Measurements from ENCODE around the gene FKBP2.

Gene FKBP2

GRCh38 chr11:64203421-64204079 lies 37.3 kb upstream of the FKBP2 start:
- DNase-seq, result no peak
- Mint-ChIP-seq H3K27ac (peak overlapping the region; percentile 98), H3K27me3 (ENCODE audit: low read depth, poor library complexity) (no peaks in the 10 kb centered on the region), H3K4me3 (peak overlapping the region; percentile 6), H3K36me3 (ENCODE audit: low read depth) (peaks cover 49% of the 10 kb centered on the region), H3K4me1 (peaks cover 44% of the 10 kb centered on the region), H3K9me3 (no peaks in the 10 kb centered on the region)
- TF ChIP-seq CTCF (IDR thresholded peaks at IDR 0.05), result no peak

GRCh38 chr11:64204080-64204440 lies 36.8 kb upstream of the FKBP2 start:
- H3K9me3 Mint-ChIP-seq, result no peaks in the 10 kb centered on the region
- no peak overlapping the region for H3K4me3 Mint-ChIP-seq
- H3K36me3 Mint-ChIP-seq (ENCODE audit: low read depth), result peaks cover 49% of the 10 kb centered on the region
- H3K4me1 Mint-ChIP-seq, result peaks cover 49% of the 10 kb centered on the region
- H3K27me3 Mint-ChIP-seq (ENCODE audit: low read depth, poor library complexity), result no peaks in the 10 kb centered on the region
- no peak for TF ChIP-seq CTCF (IDR thresholded peaks at IDR 0.05)
- peak overlapping the region; percentile 98 for H3K27ac Mint-ChIP-seq
- DNase-seq, result no peak

- DNase-seq, result peak; percentile 74
- H3K27ac Mint-ChIP-seq, result peak overlapping the region; percentile 98
- no peaks in the 10 kb centered on the region for H3K27me3 Mint-ChIP-seq (ENCODE audit: low read depth, poor library complexity)
- H3K9me3 Mint-ChIP-seq, result no peaks in the 10 kb centered on the region
- TF ChIP-seq CTCF (IDR thresholded peaks at IDR 0.05), result peak; percentile 56
- H3K4me1 Mint-ChIP-seq, result peaks cover 49% of the 10 kb centered on the region
- H3K4me3 Mint-ChIP-seq, result peak overlapping the region; percentile 51
- H3K36me3 Mint-ChIP-seq (ENCODE audit: low read depth), result peaks cover 48% of the 10 kb centered on the region
Measured at GRCh38 chr11:64204464-64204989, 36.4 kb upstream of the FKBP2 start.

GRCh38 chr11:64206457-64207255 lies 34.2 kb upstream of the FKBP2 start, which contains the start of gene FERMT3:
Gene FERMT3 (plus strand): TSS chr11:64206721. CDS start chr11:64207365, 644 bp downstream.
- Mint-ChIP-seq H3K36me3 (ENCODE audit: low read depth) (peaks cover 31% of the 10 kb centered on the region), H3K4me3 (no peak within 1 kb of the TSS), H3K27ac (peak within 1 kb of the TSS; percentile 51), H3K27me3 (ENCODE audit: low read depth, poor library complexity) (no peaks in the 10 kb centered on the region), H3K9me3 (no peaks in the 10 kb centered on the region), H3K4me1 (peaks cover 49% of the 10 kb centered on the region)
- DNase-seq, result no peak
- no peak for TF ChIP-seq CTCF (IDR thresholded peaks at IDR 0.05)

GRCh38 chr11:64207256-64208085 lies 33.4 kb upstream of the FKBP2 start:
- no peak for TF ChIP-seq CTCF (IDR thresholded peaks at IDR 0.05)
- peak overlapping the region; percentile 51 for H3K27ac Mint-ChIP-seq
- no peak overlapping the region for H3K4me3 Mint-ChIP-seq
- H3K4me1 Mint-ChIP-seq, result peaks cover 49% of the 10 kb centered on the region
- DNase-seq, result no peak
- H3K9me3 Mint-ChIP-seq, result no peaks in the 10 kb centered on the region
- H3K27me3 Mint-ChIP-seq (ENCODE audit: low read depth, poor library complexity), result no peaks in the 10 kb centered on the region
- peaks cover 30% of the 10 kb centered on the region for H3K36me3 Mint-ChIP-seq (ENCODE audit: low read depth)

Data from nephron progenitor cell (in vitro differentiated cells).